A673 (cell line): ENCODE results near the gene GABRR2. TPM values are rescaled to one million over a fixed set of nuclear protein-coding genes. Genes with fewer than 3 reads are reported as not detected.

Experiments
- BruUV-seq: library from RNA; stranded (reverse); fragments of 400-500 nt; replicated peaks from 2 replicates; lab custom pipeline; 2021; lab: Mats Ljungman, UMichigan
- CTCF ChIA-PET: fragments of 300-600 bp; sonication (Branson Sonifier 250); formaldehyde crosslinking; loops from one replicate; lab custom pipeline; 2022; ENCODE audit warnings: antibody characterized with exemption; lab: Charles Lee
- POLR2A ChIA-PET: fragments of 300-600 bp; sonication (Branson Sonifier 250); formaldehyde crosslinking; loops from one replicate; lab custom pipeline; 2022; ENCODE audit warnings: antibody characterized with exemption; ENCODE audit not compliant: low non-redundant PET; lab: Charles Lee
- DNase-seq: peaks from one replicate; pipeline ENCODE4 v3.0.0-alpha.2; 2015; ENCODE audit warnings: low spot score
- H3K27ac ChIP-seq: fragments of 200-600 bp; sonication (generic); 2 replicates; pipeline ENCODE4 v1.5.1; 2016; ENCODE audit warnings: mixed run types, low read depth, mild to moderate bottlenecking, mixed read lengths, antibody characterized with exemption, low read length; ENCODE audit not compliant: poor library complexity, severe bottlenecking
- H3K27me3 ChIP-seq: fragments of 200-600 bp; sonication (generic); replicated peaks from 2 replicates; pipeline ENCODE4 v1.6.1; 2017; ENCODE audit warnings: mixed run types, low read depth, mild to moderate bottlenecking, mixed read lengths, antibody characterized with exemption, low read length; ENCODE audit not compliant: insufficient read depth, poor library complexity
- H3K36me3 ChIP-seq: fragments of 200-600 bp; sonication (generic); 2 replicates; pipeline ENCODE4 v1.6.1; 2016; ENCODE audit warnings: mixed run types, mild to moderate bottlenecking, mixed read lengths, antibody characterized with exemption, low read length; ENCODE audit not compliant: insufficient read depth, poor library complexity, severe bottlenecking
- H3K4me1 ChIP-seq: fragments of 200-600 bp; sonication (generic); 2 replicates; pipeline ENCODE4 v1.6.1; 2017; ENCODE audit warnings: mixed run types, mild to moderate bottlenecking, mixed read lengths, antibody characterized with exemption, low read length; ENCODE audit not compliant: insufficient read depth, poor library complexity, severe bottlenecking
- H3K4me3 ChIP-seq: fragments of 200-600 bp; sonication (generic); 2 replicates; pipeline ENCODE4 v1.5.1; 2016; ENCODE audit warnings: low read depth, mixed run types, mild to moderate bottlenecking, mixed read lengths, low read length; ENCODE audit not compliant: poor library complexity, severe bottlenecking
- H3K9me3 ChIP-seq: fragments of 200-600 bp; sonication (generic); 2 replicates; pipeline ENCODE4 v1.6.1; 2016; ENCODE audit warnings: mixed run types, low read depth, mild to moderate bottlenecking, mixed read lengths, antibody characterized with exemption, low read length; ENCODE audit not compliant: poor library complexity, severe bottlenecking
- CTCF ChIP-seq: fragments of 300-800, 200-600 bp; sonication (generic); conservative IDR thresholded peaks from 2 replicates; pipeline ENCODE4 v1.5.1; 2017; ENCODE audit warnings: low read depth, mild to moderate bottlenecking, antibody characterized with exemption, low read length, moderate library complexity, mixed read lengths
- EZH2 ChIP-seq: fragments of 200-600 bp; sonication (generic); IDR thresholded peaks from 2 replicates; pipeline ENCODE4 v1.6.1; 2017; ENCODE audit warnings: borderline replicate concordance, low read depth, mild to moderate bottlenecking, mixed read lengths, antibody characterized with exemption, low read length; ENCODE audit not compliant: poor library complexity, severe bottlenecking
- intact Hi-C: fragments of 100-400 bp; cut with micrococcal nuclease; formaldehyde crosslinking; loops from one replicate; pipeline ENCODE4 v1.10.0; 2022; ENCODE audit not compliant: unreplicated experiment
- total RNA-seq: library from RNA; stranded (reverse); gene quantifications from 2 replicates; pipeline ENCODE4 v1.2.3, GENCODE V29; 2021

GABRR2 gene
- total RNA-seq, 1 experiment from 2014 or later, result 0.67 TPM

- peak; percentile 47 for DNase-seq
- peak overlapping the region; percentile 97 for H3K27ac ChIP-seq
- no peak for TF ChIP-seq EZH2
- TF ChIP-seq CTCF, result no peak
- intact Hi-C loops, result loop anchor here (5.0 kb wide), 1 partner anchor 53 kb away; no protein-coding TSS in a partner anchor
- ChIA-PET POLR2A (interaction anchor here (0.5 kb wide), 1 partner anchor 111 kb away, joined by 7 read pairs; no protein-coding TSS in a partner anchor), CTCF (interaction anchor here (0.6 to 1.2 kb wide), 3 partner anchors 21 to 368 kb away, joined by 3 to 4 read pairs (median 3); no protein-coding TSS in a partner anchor)
- no peaks in the 10 kb centered on the region for H3K9me3 ChIP-seq
- H3K4me3 ChIP-seq, result peak overlapping the region; percentile 63
- no peaks in the 10 kb centered on the region for H3K27me3 ChIP-seq
- no TSS peak for BruUV-seq
- H3K4me1 ChIP-seq, result peaks cover 31% of the 10 kb centered on the region
- no peaks in the 10 kb centered on the region for H3K36me3 ChIP-seq
Measured at GRCh38 chr6:89350281-89350966, 35.3 kb upstream of the GABRR2 start.

GRCh38 chr6:89348372-89348771 is 33.3 kb upstream of the GABRR2 start:
- DNase-seq, result no peak
- no peaks in the 10 kb centered on the region for H3K27me3 ChIP-seq
- BruUV-seq, result no TSS peak
- POLR2A ChIA-PET, result no interaction called here
- intact Hi-C loops, result no loop called here
- H3K9me3 ChIP-seq, result no peaks in the 10 kb centered on the region
- H3K4me3 ChIP-seq, result no peak overlapping the region
- peaks cover 21% of the 10 kb centered on the region for H3K4me1 ChIP-seq
- no peaks in the 10 kb centered on the region for H3K36me3 ChIP-seq
- TF ChIP-seq EZH2 (no peak), CTCF (no peak)
- CTCF ChIA-PET, result no interaction called here
- no peak overlapping the region for H3K27ac ChIP-seq

GRCh38 chr6:89347825-89348224 is 32.7 kb upstream of the GABRR2 start:
- POLR2A ChIA-PET, result no interaction called here

More at GRCh38 chr6:89347825-89348224, 32.7 kb upstream of the GABRR2 start:
- intact Hi-C loops, result no loop called here
- Histone ChIP-seq H3K27me3 (no peaks in the 10 kb centered on the region), H3K4me1 (peaks cover 18% of the 10 kb centered on the region), H3K36me3 (no peaks in the 10 kb centered on the region), H3K27ac (no peak overlapping the region), H3K9me3 (no peaks in the 10 kb centered on the region), H3K4me3 (no peak overlapping the region)
- no TSS peak for BruUV-seq
- TF ChIP-seq CTCF, result no peak
- no peak for TF ChIP-seq EZH2
- CTCF ChIA-PET, result no interaction called here
- DNase-seq, result no peak
